Measurements from ENCODE around the gene PPP2R1A.
"Not testable (repeated sequence)": the region's sequence is repeated elsewhere in the genome, so short reads cannot be mapped to it uniquely, and the experiment has no call there.

The PPP2R1A gene

GRCh38 chr19:52244021-52244420 lies 54.2 kb downstream of the PPP2R1A start:
- DNase-seq (ENCODE audit: low spot score): no peak

- DNase-seq (ENCODE audit: low spot score): peak; percentile 20
Observed at GRCh38 chr19:52248241-52248640, 58.4 kb downstream of the PPP2R1A start.

GRCh38 chr19:52258426-52258825 lies 68.6 kb downstream of the PPP2R1A start:
- DNase-seq (ENCODE audit: low spot score): no peak

- DNase-seq (ENCODE audit: low spot score): not testable (repeated sequence)
Observed at GRCh38 chr19:52265556-52265955, 75.7 kb downstream of the PPP2R1A start.

- peak; percentile 97 for DNase-seq (ENCODE audit: low spot score)
Observed at GRCh38 chr19:52269338-52270261, 79.7 kb downstream of the PPP2R1A start, which contains the start of gene ZNF766. Gene ZNF766, plus strand, starts transcription at chr19:52269587. Its CDS starts 27 bp downstream, at chr19:52269614.

- DNase-seq (ENCODE audit: low spot score): peak; percentile 19
Observed at GRCh38 chr19:52270266-52270885, 80.5 kb downstream of the PPP2R1A start.

- no peak for DNase-seq (ENCODE audit: low spot score)
Observed at GRCh38 chr19:52273301-52273700, 83.4 kb downstream of the PPP2R1A start.

GRCh38 chr19:52274191-52274590 lies 84.3 kb downstream of the PPP2R1A start:
- DNase-seq (ENCODE audit: low spot score): no peak

- no peak for DNase-seq (ENCODE audit: low spot score)
Observed at GRCh38 chr19:52275988-52276387, 86.1 kb downstream of the PPP2R1A start.

GRCh38 chr19:52277471-52277870 lies 87.6 kb downstream of the PPP2R1A start:
- DNase-seq (ENCODE audit: low spot score): no peak

Data from germinal center (tissue), 1 donor.